Retinal pigment epithelial cell (primary cell): ENCODE results near the gene CNDP1.
A peak's percentile ranks its signal among the peaks of the same experiment; 100 is the strongest.

Experiments
- DNase-seq: peaks from one replicate; pipeline ENCODE4 v3.0.0-alpha.2; 2010; ENCODE audit warnings: low read depth
- H3K4me3 ChIP-seq: 2 replicates; pipeline ENCODE4 v1.5.1; 2011; ENCODE audit warnings: mild to moderate bottlenecking, low read length, control low read depth, moderate library complexity
- TF ChIP-seq, protein P1 (sequence below): conservative IDR thresholded peaks from 2 replicates; pipeline ENCODE4 v1.5.1; 2011; ENCODE audit warnings: low read depth, low read length, control low read depth, inconsistent platforms

CNDP1 gene

GRCh38 chr18:74582642-74583041, 48.3 kb downstream of the CNDP1 start:
- TF ChIP-seq, protein P1, sequence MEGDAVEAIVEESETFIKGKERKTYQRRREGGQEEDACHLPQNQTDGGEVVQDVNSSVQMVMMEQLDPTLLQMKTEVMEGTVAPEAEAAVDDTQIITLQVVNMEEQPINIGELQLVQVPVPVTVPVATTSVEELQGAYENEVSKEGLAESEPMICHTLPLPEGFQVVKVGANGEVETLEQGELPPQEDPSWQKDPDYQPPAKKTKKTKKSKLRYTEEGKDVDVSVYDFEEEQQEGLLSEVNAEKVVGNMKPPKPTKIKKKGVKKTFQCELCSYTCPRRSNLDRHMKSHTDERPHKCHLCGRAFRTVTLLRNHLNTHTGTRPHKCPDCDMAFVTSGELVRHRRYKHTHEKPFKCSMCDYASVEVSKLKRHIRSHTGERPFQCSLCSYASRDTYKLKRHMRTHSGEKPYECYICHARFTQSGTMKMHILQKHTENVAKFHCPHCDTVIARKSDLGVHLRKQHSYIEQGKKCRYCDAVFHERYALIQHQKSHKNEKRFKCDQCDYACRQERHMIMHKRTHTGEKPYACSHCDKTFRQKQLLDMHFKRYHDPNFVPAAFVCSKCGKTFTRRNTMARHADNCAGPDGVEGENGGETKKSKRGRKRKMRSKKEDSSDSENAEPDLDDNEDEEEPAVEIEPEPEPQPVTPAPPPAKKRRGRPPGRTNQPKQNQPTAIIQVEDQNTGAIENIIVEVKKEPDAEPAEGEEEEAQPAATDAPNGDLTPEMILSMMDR: no peak
- no peak for DNase-seq
- H3K4me3 ChIP-seq: no peak overlapping the region

DNA sequence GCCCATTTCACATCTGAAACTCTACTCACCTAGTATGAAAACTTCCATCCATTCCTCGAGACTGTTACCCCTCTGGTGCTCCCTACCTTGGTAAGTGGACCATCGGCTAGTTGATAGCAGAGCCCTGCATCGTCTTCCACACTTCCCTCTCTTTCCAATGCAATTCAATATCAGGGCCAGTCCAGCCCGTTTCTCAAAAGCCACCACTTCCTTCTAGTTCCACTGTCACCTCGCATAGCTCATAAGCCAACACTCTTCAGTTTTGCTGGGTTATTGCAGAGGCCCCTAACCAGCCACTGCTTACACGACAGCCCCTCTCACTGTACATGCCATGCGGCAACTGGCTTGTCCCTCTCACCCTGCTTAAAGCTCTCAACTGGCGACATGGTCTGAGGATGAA, 53.1 kb downstream of the CNDP1 start:
- no peak overlapping the region for H3K4me3 ChIP-seq
- TF ChIP-seq, protein P1: no peak
- no peak for DNase-seq

GRCh38 chr18:74589021-74589420, 54.7 kb downstream of the CNDP1 start:
- DNase-seq: no peak
- H3K4me3 ChIP-seq: no peak overlapping the region
- TF ChIP-seq, protein P1: no peak

DNA sequence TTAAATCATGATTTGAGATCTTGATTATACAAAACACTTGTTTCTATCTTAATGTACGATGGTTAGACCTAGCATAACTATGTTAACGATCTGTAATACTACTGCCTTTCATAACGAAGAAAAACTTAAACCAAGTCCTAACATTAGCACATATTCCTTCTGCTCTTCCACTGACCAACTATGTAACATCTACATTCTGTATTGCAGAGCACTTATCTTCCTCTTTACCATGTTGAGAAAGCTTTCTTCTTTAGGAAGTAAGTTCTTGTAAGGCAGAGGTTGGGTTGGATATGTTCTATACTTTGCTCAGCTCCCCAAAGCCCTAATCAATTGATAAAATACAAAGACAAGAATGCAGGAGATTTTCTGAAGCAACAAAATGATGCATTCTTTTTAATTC, 55.5 kb downstream of the CNDP1 start:
- no peak for DNase-seq
- TF ChIP-seq, protein P1: no peak
- H3K4me3 ChIP-seq: no peak overlapping the region

GRCh38 chr18:74590671-74591070, 56.4 kb downstream of the CNDP1 start:
- no peak overlapping the region for H3K4me3 ChIP-seq
- DNase-seq: no peak
- TF ChIP-seq, protein P1: no peak

DNA sequence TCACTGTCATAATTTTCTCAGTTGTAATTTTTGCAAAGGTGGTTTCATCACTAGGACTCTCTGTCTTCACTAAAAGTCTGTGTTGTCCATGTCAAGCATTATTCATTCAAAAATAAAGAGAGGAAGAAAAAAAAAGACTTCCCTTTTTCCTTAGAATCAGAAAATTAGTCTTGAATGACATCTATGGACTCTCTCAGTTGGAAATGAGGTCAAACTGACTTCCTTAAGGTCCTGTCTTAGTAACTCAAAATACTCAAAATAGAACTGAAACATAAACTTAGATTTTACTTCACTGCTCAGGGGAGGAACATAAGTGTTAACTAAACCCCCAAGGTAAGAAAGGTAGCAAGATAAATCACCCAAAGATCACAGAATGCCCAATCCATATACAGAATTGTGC, 61.1 kb downstream of the CNDP1 start:
- TF ChIP-seq, protein P1: no peak
- DNase-seq: no peak
- no peak overlapping the region for H3K4me3 ChIP-seq

GRCh38 chr18:74597034-74597661, 62.8 kb downstream of the CNDP1 start:
- no peak for DNase-seq
- TF ChIP-seq, protein P1: no peak
- peak overlapping the region; percentile 96 for H3K4me3 ChIP-seq
